ENCODE results near the gene ARHGAP29. TPM values are rescaled to one million over a fixed set of nuclear protein-coding genes. Genes with fewer than 3 reads are reported as not detected.

Gene ARHGAP29
- total and polyA plus RNA-seq, 10 of the 15 experiments (the other 5 are each of a cell fraction or from before 2014, with no cell fraction given) = under 0.01 to 0.43 (median 0.10) TPM; not detected in 4

- TF ChIP-seq GABPA (IDR thresholded peaks at IDR 0.05; ENCODE audit: low read depth) = no peak
- TF ChIP-seq ZNF217 (IDR thresholded peaks at IDR 0.05) = no peak
- TF ChIP-seq NR2F1 (conservative IDR thresholded peaks at IDR 0.05) = no peak
- no peak for TF ChIP-seq RAD21 (IDR thresholded peaks at IDR 0.05; ENCODE audit: insufficient read depth, low read depth, low read length)
- no peak for TF ChIP-seq BCL11A (IDR thresholded peaks at IDR 0.05; ENCODE audit: low read depth, low read length)
- TF ChIP-seq IKZF2 (IDR thresholded peaks at IDR 0.05) = no peak
- no peak for TF ChIP-seq ZNF622 (IDR thresholded peaks at IDR 0.05)
- no peak for TF ChIP-seq EZH2 (IDR thresholded peaks at IDR 0.05; ENCODE audit: borderline replicate concordance, control insufficient read depth, low read depth, low read length)
These were observed 115.0 kb downstream of the ARHGAP29 start (continued) for GRCh38 chr1:94122201-94122970.

Other genes with a start within 250 kb of the ARHGAP29 start
- 0.06 TPM in 1 of 2 replicates, not detected in the other for gene ABCA4, start 116.4 kb downstream of the ARHGAP29 start, total RNA-seq (2014; rRNA removed)
- not detected in 2 replicates for gene ABCA4, start 116.4 kb downstream of the ARHGAP29 start, total RNA-seq (2014; rRNA removed; fragmentation: Illumina TruSeq; extraction: Trizol)
- gene ABCA4, start 116.4 kb downstream of the ARHGAP29 start, total RNA-seq (2021) = 0.24 and 0.28 TPM in 2 replicates
- gene ABCA4, start 116.4 kb downstream of the ARHGAP29 start, polyA plus RNA-seq (2011; rRNA removed) = 0.03 and 0.09 TPM in 2 replicates
- 0.03 TPM in 1 of 2 replicates, not detected in the other for gene ABCA4, start 116.4 kb downstream of the ARHGAP29 start, polyA plus RNA-seq (2014; fragmentation: Illumina TruSeq; extraction: Trizol)
- gene ABCA4, start 116.4 kb downstream of the ARHGAP29 start, polyA plus RNA-seq (2014; fragmentation: Nextera tagmentation; extraction: Ambion mirVana) = not detected
- gene ABCA4, start 116.4 kb downstream of the ARHGAP29 start, polyA plus RNA-seq (2014; rRNA removed) = 0.17 TPM in 1 of 2 replicates, not detected in the other
- gene ABCA4, start 116.4 kb downstream of the ARHGAP29 start, polyA plus RNA-seq (2016; fragmentation: Nextera tagmentation; extraction: Ambion mirVana) = under 1 TPM; 0.11 to 0.16 TPM
- 23.4 and 29.4 TPM in 2 replicates for gene ABCD3, start 180.8 kb upstream of the ARHGAP29 start, total RNA-seq (2014; rRNA removed)
- 32.6 and 32.8 TPM in 2 replicates for gene ABCD3, start 180.8 kb upstream of the ARHGAP29 start, total RNA-seq (2014; rRNA removed; fragmentation: Illumina TruSeq; extraction: Trizol)
- gene ABCD3, start 180.8 kb upstream of the ARHGAP29 start, total RNA-seq (2021) = 27.4 and 29.3 TPM in 2 replicates
- gene ABCD3, start 180.8 kb upstream of the ARHGAP29 start, polyA plus RNA-seq (2011; rRNA removed) = 24.9 and 35.3 TPM in 2 replicates
- gene ABCD3, start 180.8 kb upstream of the ARHGAP29 start, polyA plus RNA-seq (2014; fragmentation: Illumina TruSeq; extraction: Trizol) = 23.4 and 36.6 TPM in 2 replicates
- gene ABCD3, start 180.8 kb upstream of the ARHGAP29 start, polyA plus RNA-seq (2014; fragmentation: Nextera tagmentation; extraction: Ambion mirVana) = 10 to 100 TPM; 15.1 to 16.3 TPM
- 16.9 and 18.7 TPM in 2 replicates for gene ABCD3, start 180.8 kb upstream of the ARHGAP29 start, polyA plus RNA-seq (2014; rRNA removed)
- gene ABCD3, start 180.8 kb upstream of the ARHGAP29 start, polyA plus RNA-seq (2016; fragmentation: Nextera tagmentation; extraction: Ambion mirVana) = 10 to 100 TPM; 38.0 to 40.2 TPM

Data from GM12878 (cell line).